Glutamatergic neuron (in vitro differentiated cells): ENCODE results near the gene DPF3. TPM values are rescaled to one million over a fixed set of nuclear protein-coding genes. Genes with fewer than 3 reads are reported as not detected.

Experiments used
- DNase-seq: peaks from one replicate; pipeline ENCODE4 v3.0.0; 2022
- H3K27ac Mint-ChIP-seq: one replicate; pipeline ENCODE4 v1.8.0; 2020; ENCODE audit warnings: mild to moderate bottlenecking, mixed read lengths, inconsistent platforms; ENCODE audit not compliant: unreplicated experiment
- H3K27me3 Mint-ChIP-seq: one replicate; pipeline ENCODE4 v1.8.0; 2020; ENCODE audit warnings: mild to moderate bottlenecking, moderate library complexity, mixed read lengths, inconsistent platforms; ENCODE audit not compliant: unreplicated experiment
- H3K36me3 Mint-ChIP-seq: one replicate; pipeline ENCODE4 v1.8.0; 2020; ENCODE audit warnings: mild to moderate bottlenecking, mixed read lengths, inconsistent platforms; ENCODE audit not compliant: unreplicated experiment
- H3K4me1 Mint-ChIP-seq: one replicate; pipeline ENCODE4 v1.8.0; 2020; ENCODE audit warnings: mild to moderate bottlenecking, low read depth, mixed read lengths, inconsistent platforms; ENCODE audit not compliant: unreplicated experiment
- H3K4me3 Mint-ChIP-seq: one replicate; pipeline ENCODE4 v1.8.0; 2020; ENCODE audit warnings: mild to moderate bottlenecking, mixed read lengths, inconsistent platforms; ENCODE audit not compliant: unreplicated experiment
- H3K9me3 Mint-ChIP-seq: one replicate; pipeline ENCODE4 v1.8.0; 2020; ENCODE audit warnings: mild to moderate bottlenecking, moderate library complexity, mixed read lengths, inconsistent platforms; ENCODE audit not compliant: unreplicated experiment
- total RNA-seq: library from RNA; stranded (reverse); fragmentation: NEBNext Ultra II Directional; extraction: Animal tissue kit (Norgen Biotek cat#: 25700); gene quantifications from one replicate; pipeline ENCODE4 v1.2.1, GENCODE V29; 2021; ENCODE audit not compliant: unreplicated experiment
- TF ChIP-seq, protein P1 (sequence below): fragments of 200-600 bp; sonication (generic); IDR thresholded peaks from one replicate; pipeline ENCODE4 v1.5.0; 2021; ENCODE audit not compliant: partially characterized antibody, unreplicated experiment

Gene DPF3
- total RNA-seq, 1 donor from 2014 or later, result 13.7 TPM

DNA sequence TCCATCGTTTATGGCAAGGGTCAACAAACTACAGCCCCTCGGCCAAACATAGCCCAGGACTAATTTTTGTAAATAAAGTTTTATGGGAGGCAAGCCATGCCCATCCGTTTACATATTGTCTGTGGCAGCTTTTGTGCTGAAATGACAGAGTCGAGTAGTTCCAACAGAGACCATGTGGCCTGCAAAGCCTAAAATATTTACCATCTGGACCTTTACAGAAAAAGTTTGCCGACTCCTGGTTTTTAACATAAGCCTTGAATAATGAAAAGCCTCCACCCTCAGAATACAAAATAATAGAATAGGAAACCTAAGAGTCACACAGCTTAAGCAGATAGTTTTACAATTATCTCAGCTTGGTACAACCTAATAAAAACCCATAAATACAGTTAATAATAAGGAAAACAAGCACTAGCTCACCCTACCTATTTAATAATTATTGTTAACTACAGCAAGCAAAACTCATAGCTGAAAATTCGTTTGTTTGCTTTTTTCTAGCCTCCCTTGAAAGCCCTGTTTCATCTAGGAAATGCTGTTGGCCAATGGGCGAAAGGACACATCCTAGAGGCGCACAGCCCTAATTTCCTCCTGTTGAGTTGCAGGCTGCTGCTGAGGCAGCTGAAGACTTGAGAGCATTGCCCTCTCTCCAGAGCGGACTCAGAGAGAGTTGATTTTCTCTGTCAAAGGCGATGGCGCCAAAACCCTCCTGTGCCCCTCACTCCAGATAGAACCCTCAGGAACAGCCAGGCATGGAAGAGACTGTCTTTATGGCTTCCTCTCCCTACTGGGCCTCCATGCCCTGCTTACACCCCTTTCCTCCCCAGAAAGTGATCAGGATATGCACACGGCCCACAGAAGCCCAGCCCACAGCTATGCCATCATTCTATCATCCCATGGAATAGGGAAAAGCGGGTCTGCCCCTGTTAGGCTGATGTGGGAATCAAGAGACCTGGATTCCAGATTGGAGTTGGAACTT, 107.2 kb downstream of the DPF3 start:
- TF ChIP-seq, protein P1, sequence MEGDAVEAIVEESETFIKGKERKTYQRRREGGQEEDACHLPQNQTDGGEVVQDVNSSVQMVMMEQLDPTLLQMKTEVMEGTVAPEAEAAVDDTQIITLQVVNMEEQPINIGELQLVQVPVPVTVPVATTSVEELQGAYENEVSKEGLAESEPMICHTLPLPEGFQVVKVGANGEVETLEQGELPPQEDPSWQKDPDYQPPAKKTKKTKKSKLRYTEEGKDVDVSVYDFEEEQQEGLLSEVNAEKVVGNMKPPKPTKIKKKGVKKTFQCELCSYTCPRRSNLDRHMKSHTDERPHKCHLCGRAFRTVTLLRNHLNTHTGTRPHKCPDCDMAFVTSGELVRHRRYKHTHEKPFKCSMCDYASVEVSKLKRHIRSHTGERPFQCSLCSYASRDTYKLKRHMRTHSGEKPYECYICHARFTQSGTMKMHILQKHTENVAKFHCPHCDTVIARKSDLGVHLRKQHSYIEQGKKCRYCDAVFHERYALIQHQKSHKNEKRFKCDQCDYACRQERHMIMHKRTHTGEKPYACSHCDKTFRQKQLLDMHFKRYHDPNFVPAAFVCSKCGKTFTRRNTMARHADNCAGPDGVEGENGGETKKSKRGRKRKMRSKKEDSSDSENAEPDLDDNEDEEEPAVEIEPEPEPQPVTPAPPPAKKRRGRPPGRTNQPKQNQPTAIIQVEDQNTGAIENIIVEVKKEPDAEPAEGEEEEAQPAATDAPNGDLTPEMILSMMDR, result no peak
- Mint-ChIP-seq H3K4me1 (peaks cover 4% of the 10 kb centered on the region), H3K9me3 (peaks cover 2% of the 10 kb centered on the region), H3K27ac (no peak overlapping the region), H3K36me3 (no peaks in the 10 kb centered on the region), H3K4me3 (no peak overlapping the region), H3K27me3 (peaks cover 3% of the 10 kb centered on the region)
- no peak for DNase-seq

DNA sequence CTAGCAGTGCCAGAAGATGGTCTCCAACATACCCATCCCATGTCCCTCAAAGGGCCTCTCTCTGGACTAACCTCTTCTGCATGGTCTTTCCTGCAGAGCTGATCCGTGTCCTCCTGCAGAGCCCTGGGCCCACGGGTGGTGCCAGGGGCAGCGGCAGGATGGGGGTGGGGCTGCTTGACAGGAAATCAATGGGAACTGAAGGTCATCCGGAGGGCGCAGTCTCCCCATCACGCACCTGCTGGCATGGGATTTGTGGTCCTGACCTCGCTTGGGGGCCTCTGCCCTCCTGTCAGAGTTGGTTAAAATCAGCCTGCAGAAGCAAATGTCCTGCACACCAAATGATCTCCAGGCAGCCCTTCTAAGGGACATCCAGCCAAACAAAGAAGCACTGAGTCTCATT, 110.2 kb downstream of the DPF3 start:
- H3K27ac Mint-ChIP-seq, result no peak overlapping the region
- TF ChIP-seq, protein P1, result no peak
- peaks cover 3% of the 10 kb centered on the region for H3K27me3 Mint-ChIP-seq
- peaks cover 5% of the 10 kb centered on the region for H3K9me3 Mint-ChIP-seq
- H3K4me3 Mint-ChIP-seq, result no peak overlapping the region
- H3K4me1 Mint-ChIP-seq, result no peaks in the 10 kb centered on the region
- H3K36me3 Mint-ChIP-seq, result peaks cover 6% of the 10 kb centered on the region
- no peak for DNase-seq

DNA sequence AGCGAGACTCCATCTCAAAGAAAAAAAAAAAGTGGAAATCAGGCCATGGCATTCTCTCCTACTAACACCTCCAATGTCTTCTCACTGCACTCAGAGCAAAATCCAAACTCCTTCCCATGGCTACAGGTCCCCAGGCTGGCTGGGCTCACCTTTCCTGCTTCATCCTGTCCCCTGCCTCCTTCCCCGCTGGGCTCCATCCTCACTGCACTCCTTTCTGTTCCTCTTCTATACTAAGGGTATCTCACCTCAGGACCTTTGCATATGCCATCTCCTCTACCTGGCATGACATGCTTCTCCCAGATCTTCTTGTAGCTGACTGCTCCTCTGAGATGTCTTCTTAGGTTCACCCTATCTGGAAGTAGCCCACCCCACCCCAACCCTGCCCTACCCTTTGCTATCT, 111.1 kb downstream of the DPF3 start:
- no peak for DNase-seq
- no peaks in the 10 kb centered on the region for H3K4me1 Mint-ChIP-seq
- peaks cover 5% of the 10 kb centered on the region for H3K9me3 Mint-ChIP-seq
- peaks cover 3% of the 10 kb centered on the region for H3K27me3 Mint-ChIP-seq
- H3K36me3 Mint-ChIP-seq, result peaks cover 6% of the 10 kb centered on the region
- H3K4me3 Mint-ChIP-seq, result no peak overlapping the region
- H3K27ac Mint-ChIP-seq, result no peak overlapping the region
- TF ChIP-seq, protein P1, result no peak

DNA sequence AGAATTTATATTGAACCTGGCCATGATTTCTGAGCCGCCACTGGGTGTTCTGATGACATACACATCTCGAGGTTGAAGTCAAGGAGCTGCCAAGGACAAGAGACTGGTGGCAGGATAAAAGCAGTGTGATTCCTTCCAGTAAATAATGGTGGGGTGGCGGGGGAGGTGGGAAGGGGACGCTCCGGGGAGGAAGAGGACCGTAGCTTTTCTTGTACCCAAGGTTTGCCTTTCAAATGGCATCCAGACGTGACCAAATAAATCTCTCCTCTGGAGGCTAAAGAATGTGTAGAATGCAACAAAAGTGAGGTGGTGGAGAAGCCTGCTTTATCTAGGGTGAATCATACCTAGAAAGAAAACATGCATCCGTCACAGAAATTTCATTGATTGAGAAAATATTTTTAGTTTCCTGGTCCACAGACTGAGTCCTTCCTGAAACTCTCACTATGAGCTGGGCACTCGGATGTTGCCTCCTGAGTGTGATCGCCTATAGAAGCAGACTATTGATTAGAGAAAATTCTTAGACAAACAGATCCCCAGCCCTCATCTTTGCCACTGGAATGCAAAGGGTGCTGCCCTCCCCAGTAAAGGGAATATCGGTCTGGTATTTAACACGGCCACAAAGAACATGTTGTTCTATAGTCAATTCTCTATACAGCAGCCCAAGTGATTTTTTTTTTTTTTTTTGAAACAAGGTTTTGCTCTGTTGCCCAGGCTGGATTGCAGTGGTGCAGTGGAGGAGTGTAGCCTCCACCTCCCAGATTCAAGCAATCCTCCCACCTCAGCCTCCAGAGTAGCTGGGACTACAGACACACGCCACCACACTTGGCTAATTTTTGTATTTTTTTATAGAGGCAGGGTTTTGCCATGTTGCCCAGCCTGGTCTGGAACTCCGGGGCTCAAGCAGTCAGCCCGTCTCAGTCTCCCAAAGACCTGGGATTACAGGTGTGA, 112.1 kb downstream of the DPF3 start:
- Mint-ChIP-seq H3K36me3 (peaks cover 6% of the 10 kb centered on the region), H3K4me1 (peaks cover 3% of the 10 kb centered on the region), H3K27ac (no peak overlapping the region), H3K9me3 (peaks cover 11% of the 10 kb centered on the region), H3K27me3 (peaks cover 3% of the 10 kb centered on the region), H3K4me3 (no peak overlapping the region)
- TF ChIP-seq, protein P1, result no peak
- DNase-seq, result no peak
